ENCODE results near the gene ADISSP. TPM values are rescaled to one million over a fixed set of nuclear protein-coding genes. Genes with fewer than 3 reads are reported as not detected.

The ADISSP gene
- total RNA-seq, 1 experiment from 2014 or later: 244 TPM

DNA sequence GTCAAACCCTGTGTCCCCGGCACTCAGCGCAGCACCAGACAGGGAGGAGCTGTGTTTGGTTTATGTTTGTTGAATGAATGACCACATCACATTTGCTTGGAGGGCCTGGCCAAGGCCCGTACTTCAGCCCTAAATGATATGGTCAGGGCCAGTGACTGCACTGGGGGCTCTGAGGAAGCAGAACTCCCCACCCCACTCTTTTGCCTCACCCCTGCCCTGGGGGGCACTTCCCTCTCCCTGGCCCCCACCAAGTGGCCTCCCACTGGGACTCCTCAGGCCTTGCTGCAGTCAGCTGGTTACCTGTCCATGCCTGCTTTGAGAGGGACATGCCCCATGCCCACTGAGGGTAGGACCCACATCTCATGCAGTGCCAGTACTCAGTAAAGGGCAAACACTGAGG is 2.9 kb downstream of the ADISSP start:
- H3K27me3 ChIP-seq (ENCODE audit: low read length): no peaks in the 10 kb centered on the region
- H3K9ac ChIP-seq (ENCODE audit: low read length): no peak overlapping the region
- peaks cover 33% of the 10 kb centered on the region for H3K4me1 ChIP-seq (ENCODE audit: insufficient read depth, low read length)
- ATAC-seq (no peak), DNase-seq (no peak)
- CTCF ChIA-PET: no interaction called here
- H2AFZ ChIP-seq (ENCODE audit: low read length): no peak overlapping the region
- intact Hi-C loops (cut with micrococcal nuclease): loop anchor here (5.0 kb wide), 2 partner anchors 42 to 87 kb away; no protein-coding TSS in a partner anchor
- no peak overlapping the region for H3K4me3 ChIP-seq (ENCODE audit: low read length)
- no peaks in the 10 kb centered on the region for H3F3A ChIP-seq (ENCODE audit: low read length, unreplicated experiment)
- peaks cover 53% of the 10 kb centered on the region for H3K79me2 ChIP-seq (ENCODE audit: low read length)
- peaks cover 15% of the 10 kb centered on the region for H4K20me1 ChIP-seq (ENCODE audit: low read length)
- no peak overlapping the region for H3K27ac ChIP-seq (ENCODE audit: low read length)
- no peaks in the 10 kb centered on the region for H3K9me3 ChIP-seq (ENCODE audit: low read length)
- POLR2A ChIA-PET (ENCODE audit: unreplicated experiment): interaction anchor here (0.6 kb wide), 1 partner anchor 22 kb away, joined by 3 read pairs; the partner anchor contains the start of gene CENPB
- TF ChIP-seq EZH2 (IDR thresholded peaks at IDR 0.05; ENCODE audit: low read length, unreplicated experiment) (no peak), CTCF (conservative IDR thresholded peaks at IDR 0.05; ENCODE audit: low read depth, low read length) (no peak), EZH2phosphoT487 (IDR thresholded peaks at IDR 0.05; ENCODE audit: borderline replicate concordance, low read length) (no peak)
- H3K9me2 ChIP-seq (replicated peaks; ENCODE audit: low read length): no peaks in the 10 kb centered on the region
- H3K36me3 ChIP-seq (ENCODE audit: low read depth, low read length): peaks cover 9% of the 10 kb centered on the region; the same call in 1 of the 2 replicates
- H3K4me2 ChIP-seq (ENCODE audit: low read length): 0 out of 2 replicates have a peak overlapping the region, but pooled peaks have one; percentile 100
- no TSS peak for BruUV-seq (replicated peaks)

GRCh38 chr20:3763671-3764601 is 3.6 kb downstream of the ADISSP start:
- Histone ChIP-seq H3K9me2 (replicated peaks; ENCODE audit: low read length) (no peaks in the 10 kb centered on the region), H3K4me1 (ENCODE audit: insufficient read depth, low read length) (peaks cover 26% of the 10 kb centered on the region), H3K27me3 (ENCODE audit: low read length) (no peaks in the 10 kb centered on the region), H2AFZ (ENCODE audit: low read length) (no peak overlapping the region), H3K9me3 (ENCODE audit: low read length) (no peaks in the 10 kb centered on the region), H3K79me2 (ENCODE audit: low read length) (peaks cover 59% of the 10 kb centered on the region), H3K27ac (ENCODE audit: low read length) (no peak overlapping the region), H3K4me3 (ENCODE audit: low read length) (no peak overlapping the region), H3K4me2 (ENCODE audit: low read length) (no peak overlapping the region), H3F3A (ENCODE audit: low read length, unreplicated experiment) (no peaks in the 10 kb centered on the region), H3K36me3 (ENCODE audit: low read depth, low read length) (peaks cover 9% of the 10 kb centered on the region; the same call in 1 of the 2 replicates), H3K9ac (ENCODE audit: low read length) (no peak overlapping the region), H4K20me1 (ENCODE audit: low read length) (peaks cover 15% of the 10 kb centered on the region)
- ATAC-seq (no peak), DNase-seq (no peak)
- intact Hi-C loops (cut with micrococcal nuclease): no loop called here
- no peak for TF ChIP-seq EZH2phosphoT487 (IDR thresholded peaks at IDR 0.05; ENCODE audit: borderline replicate concordance, low read length)
- no peak for TF ChIP-seq EZH2 (IDR thresholded peaks at IDR 0.05; ENCODE audit: low read length, unreplicated experiment)
- no peak for TF ChIP-seq CTCF (conservative IDR thresholded peaks at IDR 0.05; ENCODE audit: low read depth, low read length)
- CTCF ChIA-PET: no interaction called here
- BruUV-seq (replicated peaks): no TSS peak
- POLR2A ChIA-PET (ENCODE audit: unreplicated experiment): no interaction called here
